Body of pancreas (tissue), 4 donors: ENCODE results near the gene NEGR1. TPM values are rescaled to one million over a fixed set of nuclear protein-coding genes. Genes with fewer than 3 reads are reported as not detected.

Experiments
- ATAC-seq: fragments of 150-250 bp; one replicate; pipeline ENCODE4 v1.9.1; 2016
- DNase-seq, 4 donors: peaks; one replicate each; pipeline ENCODE4 v3.0.0-alpha.2; 2019
- H3K27ac ChIP-seq, 4 donors: fragments of 200-600 bp; sonication (generic); 1 replicate in 3 of 4; 2 replicates in 1 of 4; pipeline versions ENCODE4 v1.5.1 to v1.6.1; 2016 to 2019; ENCODE audit warnings: mild to moderate bottlenecking in 1 of 4, mixed read lengths in 1 of 4, moderate library complexity in 1 of 4
- H3K27me3 ChIP-seq, 2 donors: fragments of 200-600 bp; sonication (generic); one replicate each; pipeline ENCODE4 v1.6.0; 2016; ENCODE audit warnings: mild to moderate bottlenecking in 1 of 2
- H3K36me3 ChIP-seq, 2 donors: fragments of 200-600 bp; sonication (generic); replicated peaks in 1 of 2; 2 replicates each; pipeline ENCODE4 v1.5.1; 2016; ENCODE audit warnings: low read depth in 2 of 2; ENCODE audit not compliant: insufficient read depth in 1 of 2
- H3K4me1 ChIP-seq: fragments of 200-600 bp; sonication (generic); one replicate; pipeline ENCODE4 v1.6.0; 2016
- H3K4me3 ChIP-seq, 2 donors: fragments of 200-600 bp; sonication (generic); 1 replicate in 1 of 2; 2 replicates in 1 of 2; pipeline ENCODE4 v1.5.1; 2016 to 2019
- H3K9me3 ChIP-seq, 3 donors: fragments of 200-600 bp; sonication (generic); 1 replicate in 2 of 3; 2 replicates in 1 of 3; pipeline ENCODE4 v1.5.1; 2016
- CTCF ChIP-seq, 7 experiments: fragments of 450-650 bp in 4 of 7; fragments of 200-600 bp in 3 of 7; sonication (generic) in 3 of 7; IDR thresholded peaks; one replicate each; pipeline ENCODE4 v1.5.1; 2016 to 2019; ENCODE audit warnings: antibody characterized with exemption in 7 of 7
- POLR2A ChIP-seq, 3 donors: fragments of 450-650 bp; IDR thresholded peaks; one replicate each; pipeline ENCODE4 v1.6.1; 2016; ENCODE audit warnings: antibody characterized with exemption in 3 of 3, mild to moderate bottlenecking in 2 of 3
- WGBS, 2 donors: methylation state at CpG; one replicate each; pipeline ENCODE4 v1.1.5; 2017; 5-methylcytosine and 5-hydroxymethylcytosine counted together
- intact Hi-C: fragments of 100-400 bp; cut with DNase I; formaldehyde crosslinking; loops from one replicate; pipeline ENCODE4 v1.15.1; 2023
- total RNA-seq, 2 donors: library from RNA; depleted of rRNA; stranded (reverse); fragments of >200 nt; gene quantifications; one replicate each; pipeline ENCODE4 v1.1.0, GENCODE V29; 2016

The NEGR1 gene
- total RNA-seq, 2 donors from 2014 or later: 6.3 to 9.6 TPM

DNA sequence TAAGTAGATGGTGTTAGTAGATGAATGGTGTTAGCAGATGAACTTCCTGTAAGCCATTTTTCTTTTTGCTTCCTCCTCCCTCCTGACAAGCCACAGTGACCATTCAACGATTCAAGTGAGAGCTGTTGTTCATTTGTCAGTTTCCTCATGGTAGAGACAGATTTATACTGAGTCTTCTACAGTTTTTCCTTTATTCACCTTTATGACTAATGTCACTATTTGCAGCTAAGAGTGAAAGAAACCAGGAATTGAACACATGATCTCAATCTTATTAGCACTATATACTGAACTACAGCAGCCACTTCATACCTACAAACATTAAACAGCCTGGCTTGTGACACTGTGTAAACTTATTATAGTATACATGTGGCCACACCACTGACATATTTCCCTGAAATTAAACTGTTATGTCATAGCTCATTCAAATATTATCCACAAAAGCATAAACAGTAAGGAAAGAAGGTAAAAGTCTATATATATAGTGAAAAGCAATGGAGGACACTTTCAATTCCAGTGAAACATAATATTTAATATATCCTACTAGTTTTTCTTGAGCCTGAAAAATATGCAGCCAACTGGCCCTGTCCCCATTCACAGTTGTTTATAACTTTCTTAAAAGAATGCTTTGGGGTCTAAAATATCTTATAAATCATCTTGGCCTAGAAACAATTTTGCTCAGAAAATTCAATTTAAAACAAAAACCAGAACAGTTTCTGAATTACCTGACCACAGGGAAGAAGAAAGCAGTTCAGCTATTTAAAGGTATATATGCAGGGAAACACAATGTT, 634.6 kb downstream of the NEGR1 start:
- Histone ChIP-seq H3K27me3 (no peaks in the 10 kb centered on the region), H3K36me3 (no peaks in the 10 kb centered on the region), H3K4me1 (no peaks in the 10 kb centered on the region), H3K27ac (no peak overlapping the region), H3K9me3 (no peaks in the 10 kb centered on the region), H3K4me3 (no peak overlapping the region)
- no peak for ATAC-seq
- 44 to 59% methylated on average over 1 of the region's 1 CpG for WGBS, 2 donors
- DNase-seq: no peak
- intact Hi-C loops: no loop called here
- no peak for TF ChIP-seq CTCF (IDR thresholded peaks at IDR 0.05)
- TF ChIP-seq POLR2A (IDR thresholded peaks at IDR 0.05): no peak

DNA sequence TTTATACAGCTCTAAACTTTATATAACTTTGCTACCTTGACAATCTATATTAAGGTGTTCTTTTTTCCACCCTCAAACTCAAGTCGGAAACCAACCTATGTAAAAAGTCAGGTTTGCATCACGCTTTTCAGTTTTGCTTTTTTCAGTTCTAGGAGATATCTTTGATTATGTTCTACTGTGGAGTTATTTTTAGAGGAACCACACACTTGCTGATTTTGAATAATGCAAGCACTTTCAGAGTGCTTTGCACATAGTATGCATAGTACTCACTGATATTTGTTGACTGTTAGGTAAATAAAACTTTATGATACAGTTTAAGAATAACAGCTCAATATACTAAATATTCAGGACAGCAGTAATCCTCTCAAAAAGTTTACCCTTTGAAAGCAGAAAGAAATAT, 637.3 kb downstream of the NEGR1 start:
- no peak for DNase-seq
- ATAC-seq: no peak
- Histone ChIP-seq H3K27ac (no peak overlapping the region), H3K4me1 (no peaks in the 10 kb centered on the region), H3K4me3 (no peak overlapping the region), H3K9me3 (no peaks in the 10 kb centered on the region), H3K27me3 (no peaks in the 10 kb centered on the region), H3K36me3 (no peaks in the 10 kb centered on the region)
- TF ChIP-seq CTCF (IDR thresholded peaks at IDR 0.05) (no peak), POLR2A (IDR thresholded peaks at IDR 0.05) (no peak)
- 85 to 95% methylated on average over 2 of the region's 2 CpGs for WGBS, 2 donors
- intact Hi-C loops: no loop called here

- no peaks in the 10 kb centered on the region for H3K36me3 ChIP-seq
- intact Hi-C loops: no loop called here
- no peaks in the 10 kb centered on the region for H3K4me1 ChIP-seq
- no peak overlapping the region for H3K27ac ChIP-seq
- TF ChIP-seq POLR2A (IDR thresholded peaks at IDR 0.05): no peak
- TF ChIP-seq CTCF (IDR thresholded peaks at IDR 0.05): no peak
- no peaks in the 10 kb centered on the region for H3K9me3 ChIP-seq
- H3K4me3 ChIP-seq: no peak overlapping the region
- 80 to 93% methylated on average over 3 of the region's 3 CpGs for WGBS, 2 donors
- no peak for ATAC-seq
- no peak for DNase-seq
- H3K27me3 ChIP-seq: no peaks in the 10 kb centered on the region
Measured at GRCh38 chr1:71641903-71642302, 640.4 kb downstream of the NEGR1 start.

DNA sequence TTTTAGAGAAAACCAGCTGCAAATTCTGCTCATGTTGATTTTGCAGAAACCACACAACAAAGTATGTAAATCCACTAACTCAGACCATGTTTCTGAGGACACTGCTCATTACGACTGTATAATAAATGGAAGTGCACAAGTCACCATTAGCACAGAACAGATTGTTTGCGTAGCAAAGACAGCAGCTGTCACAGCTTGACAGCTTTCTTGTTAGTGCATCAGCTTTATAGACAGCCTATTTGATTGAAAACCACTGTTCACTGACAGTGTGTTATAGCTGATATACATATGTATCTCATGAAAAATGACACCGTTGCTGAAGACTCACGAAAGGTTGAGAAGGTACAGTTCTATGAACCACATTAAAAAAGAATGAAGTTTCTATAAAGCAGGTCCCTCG, 641.3 kb downstream of the NEGR1 start:
- 75 to 83% methylated on average over 5 of the region's 5 CpGs for WGBS, 2 donors
- ATAC-seq: no peak
- H3K9me3 ChIP-seq: no peaks in the 10 kb centered on the region
- no peak for DNase-seq
- H3K4me3 ChIP-seq: no peak overlapping the region
- H3K36me3 ChIP-seq: no peaks in the 10 kb centered on the region
- intact Hi-C loops: no loop called here
- H3K27ac ChIP-seq: no peak overlapping the region
- no peaks in the 10 kb centered on the region for H3K27me3 ChIP-seq
- H3K4me1 ChIP-seq: no peaks in the 10 kb centered on the region
- TF ChIP-seq POLR2A (IDR thresholded peaks at IDR 0.05) (no peak), CTCF (IDR thresholded peaks at IDR 0.05) (no peak)

DNA sequence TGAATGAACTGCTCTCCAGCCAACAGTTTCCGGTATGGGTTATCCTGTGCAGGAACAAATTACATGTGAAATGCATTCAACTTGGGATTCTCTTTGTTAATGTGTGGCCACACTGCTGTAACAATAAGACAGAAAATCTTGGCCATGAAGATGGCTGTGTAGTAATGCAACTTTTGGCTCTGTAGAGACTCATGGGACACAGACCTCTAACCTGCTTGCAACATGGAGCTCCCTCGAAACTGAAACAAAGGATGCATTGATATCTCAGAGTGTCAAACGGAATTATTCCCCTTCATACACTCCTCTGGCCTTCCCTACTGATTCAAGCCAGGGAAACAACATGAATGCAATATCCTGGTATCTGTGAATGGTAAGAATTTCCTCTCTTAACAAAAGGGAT, 642.2 kb downstream of the NEGR1 start:
- 52 to 69% methylated on average over 3 of the region's 3 CpGs for WGBS, 2 donors
- intact Hi-C loops: no loop called here
- Histone ChIP-seq H3K27ac (no peak overlapping the region), H3K27me3 (no peaks in the 10 kb centered on the region), H3K4me1 (no peaks in the 10 kb centered on the region), H3K36me3 (no peaks in the 10 kb centered on the region), H3K9me3 (no peaks in the 10 kb centered on the region), H3K4me3 (no peak overlapping the region)
- TF ChIP-seq POLR2A (IDR thresholded peaks at IDR 0.05) (no peak), CTCF (IDR thresholded peaks at IDR 0.05) (no peak)
- no peak for ATAC-seq
- no peak for DNase-seq
